HG02763 (cell line): Measurements from ENCODE around the gene OCSTAMP.

Source experiments
- ATAC-seq: cut with Tn5 transposase; IDR thresholded peaks from one replicate; pipeline ENCODE4 v1.9.1; 2021; ENCODE audit warnings: mild to moderate bottlenecking, moderate library complexity; ENCODE audit not compliant: unreplicated experiment

The OCSTAMP gene

GRCh38 chr20:46573788-46574584, 23.5 kb upstream of the OCSTAMP start:
- no peak for ATAC-seq

DNA sequence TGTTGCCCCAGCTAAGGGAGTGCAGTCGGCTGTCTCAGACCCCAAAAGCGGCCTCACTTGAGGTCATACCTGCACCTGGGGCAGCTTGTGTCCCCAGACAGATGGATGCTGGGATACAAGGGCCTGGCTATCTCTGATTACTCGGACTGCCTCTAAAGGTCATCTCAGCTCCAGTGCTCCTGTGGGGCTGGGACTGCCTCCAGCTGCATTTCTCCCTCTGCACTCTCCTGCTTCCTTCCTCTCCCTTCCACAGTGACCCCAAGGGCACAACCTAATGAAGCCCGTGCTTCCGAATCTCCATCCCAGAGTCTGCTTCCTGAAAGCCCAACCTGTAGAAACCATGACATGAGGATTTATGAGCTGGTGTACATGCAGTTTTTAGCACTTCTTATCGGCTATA, 22.8 kb upstream of the OCSTAMP start:
- ATAC-seq: no peak

- ATAC-seq: no peak
Observed at GRCh38 chr20:46572790-46573189, 22.3 kb upstream of the OCSTAMP start.

DNA sequence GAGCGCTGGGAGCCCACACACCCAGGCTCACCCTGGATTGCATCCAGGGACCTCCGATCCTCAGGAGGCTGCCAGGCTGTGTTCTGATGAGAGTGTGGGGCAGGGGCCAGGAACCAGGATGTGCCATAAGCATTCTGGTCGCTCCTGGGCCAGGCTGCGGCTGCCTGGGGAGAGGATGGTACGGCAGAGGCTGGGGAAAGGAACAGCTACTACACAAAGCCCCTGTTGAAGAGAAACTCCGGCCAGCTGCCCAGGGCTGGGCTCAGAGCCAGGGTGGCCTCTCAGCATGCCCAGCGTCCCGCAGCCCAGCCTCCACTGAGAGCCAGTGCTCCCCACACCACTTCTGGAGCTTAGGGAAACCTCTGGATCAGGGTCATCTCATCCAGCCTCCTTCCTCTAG, 21.7 kb upstream of the OCSTAMP start:
- ATAC-seq: no peak

DNA sequence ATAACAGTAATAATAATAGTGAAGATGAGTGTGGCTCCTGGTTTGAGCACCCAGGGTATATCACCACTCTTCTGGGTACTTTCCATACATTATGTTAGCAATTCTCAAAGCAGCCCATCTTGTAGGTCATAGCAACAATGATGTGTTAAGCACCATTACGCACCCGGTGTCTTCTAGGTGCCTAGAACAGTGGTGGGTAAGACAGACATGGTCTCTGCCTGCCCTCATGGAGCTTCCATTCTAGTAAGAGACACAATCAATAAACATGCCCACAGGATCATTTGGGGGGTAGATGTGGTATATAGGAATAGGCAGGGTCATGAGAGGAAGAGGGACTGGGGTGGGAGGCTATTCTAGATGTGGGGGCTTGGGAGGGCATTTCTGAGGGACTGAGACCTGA, 21.0 kb upstream of the OCSTAMP start:
- no peak for ATAC-seq

- ATAC-seq: no peak
Observed at GRCh38 chr20:46570956-46571355, 20.5 kb upstream of the OCSTAMP start.

- no peak for ATAC-seq
Observed at GRCh38 chr20:46569961-46570360, 19.5 kb upstream of the OCSTAMP start.

DNA sequence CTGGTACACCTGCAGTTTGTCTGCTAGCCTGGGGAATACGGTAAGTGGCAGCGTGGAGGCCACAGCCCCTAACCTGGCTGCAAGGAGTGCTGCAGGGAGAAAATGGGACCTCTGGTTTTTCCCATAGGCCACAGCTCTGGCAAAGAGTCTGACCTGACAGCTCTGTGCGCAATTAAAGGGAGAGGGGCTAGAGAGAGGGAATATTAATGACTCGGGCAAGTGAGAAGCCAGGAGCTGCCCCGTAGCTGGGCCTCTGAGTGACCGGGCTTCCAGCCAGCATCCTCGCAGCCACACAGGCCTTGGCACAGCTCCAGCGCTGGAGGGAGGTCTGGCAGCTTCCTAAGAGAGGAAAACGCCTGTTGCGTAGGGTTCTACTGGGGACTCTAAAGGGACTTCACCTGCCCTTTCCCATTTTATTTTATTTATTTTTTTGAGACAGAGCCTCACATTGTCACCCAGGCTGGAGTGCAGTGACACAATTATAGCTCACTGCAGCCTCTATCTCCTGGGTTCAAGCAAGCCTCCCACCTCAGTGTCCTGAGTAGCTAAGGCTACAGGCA, 18.2 kb upstream of the OCSTAMP start:
- ATAC-seq: no peak

DNA sequence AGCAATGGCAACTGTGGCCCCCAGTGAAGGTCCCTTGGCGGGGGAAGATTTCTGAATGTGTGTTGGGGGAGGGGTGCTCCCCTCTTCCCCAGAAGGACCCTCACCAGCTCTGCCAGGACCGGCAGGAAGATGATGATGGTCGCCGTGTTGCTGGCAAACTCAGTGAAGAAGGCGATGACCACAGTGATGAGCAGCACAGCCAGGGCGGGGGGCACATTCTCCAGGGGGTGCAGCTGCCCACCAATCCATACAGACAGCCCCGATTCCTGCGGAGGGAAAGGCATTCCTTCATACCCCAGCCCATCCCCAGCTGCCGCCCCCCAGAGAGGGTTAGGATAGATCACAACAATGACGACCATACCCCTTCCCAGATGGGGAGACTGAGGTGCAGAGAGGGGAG, 15.7 kb upstream of the OCSTAMP start:
- ATAC-seq: no peak

DNA sequence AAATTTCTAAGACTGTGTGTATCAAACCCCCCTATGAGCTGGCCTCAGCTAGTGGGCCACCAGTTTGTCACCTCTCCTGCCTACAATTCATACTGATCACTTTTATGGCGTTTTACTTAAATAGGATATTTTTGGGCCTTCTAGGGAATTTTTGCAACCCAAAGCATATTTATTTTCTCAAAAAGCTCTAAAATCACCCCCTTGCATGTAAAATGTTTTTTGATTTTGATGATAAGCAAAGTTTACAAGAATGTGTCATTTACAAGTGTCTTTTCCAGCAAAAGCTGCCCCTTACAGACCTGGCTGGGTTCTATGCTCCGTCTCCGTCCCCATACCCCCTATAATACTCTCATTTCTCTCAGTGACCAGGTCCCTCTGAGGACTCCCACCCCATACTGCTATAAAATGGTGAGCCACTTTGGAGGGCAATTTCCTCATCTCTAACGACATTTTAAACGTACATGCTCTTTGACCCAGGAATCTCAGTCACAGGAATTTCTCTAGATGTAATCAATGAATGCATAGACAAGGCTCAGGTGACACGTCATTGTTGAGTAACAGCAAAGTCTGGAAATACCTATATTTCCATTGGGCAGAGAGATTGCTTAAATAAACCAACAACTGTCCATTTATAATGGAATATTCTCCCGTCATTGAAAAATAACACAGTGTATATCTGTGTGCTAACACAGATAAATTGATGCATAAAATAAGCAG, 13.9 kb upstream of the OCSTAMP start:
- no peak for ATAC-seq

DNA sequence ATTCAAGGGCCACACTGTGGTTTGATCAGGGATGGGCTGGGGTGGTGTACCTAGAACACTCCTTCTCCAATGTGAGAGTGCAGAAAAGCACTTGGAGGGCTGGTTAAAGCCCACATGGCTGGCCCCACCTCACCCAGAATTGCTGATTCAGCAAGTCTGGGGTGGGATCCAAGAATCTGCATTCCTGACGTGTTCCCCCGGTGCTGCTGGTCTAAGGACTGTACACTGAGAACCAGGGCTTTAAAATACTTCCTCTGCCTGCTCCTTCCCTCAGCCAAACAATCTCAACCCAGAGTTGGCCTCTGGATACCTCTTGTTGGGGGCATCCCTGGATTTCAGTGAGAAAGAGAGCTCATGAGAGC, 13.4 kb upstream of the OCSTAMP start:
- no peak for ATAC-seq

DNA sequence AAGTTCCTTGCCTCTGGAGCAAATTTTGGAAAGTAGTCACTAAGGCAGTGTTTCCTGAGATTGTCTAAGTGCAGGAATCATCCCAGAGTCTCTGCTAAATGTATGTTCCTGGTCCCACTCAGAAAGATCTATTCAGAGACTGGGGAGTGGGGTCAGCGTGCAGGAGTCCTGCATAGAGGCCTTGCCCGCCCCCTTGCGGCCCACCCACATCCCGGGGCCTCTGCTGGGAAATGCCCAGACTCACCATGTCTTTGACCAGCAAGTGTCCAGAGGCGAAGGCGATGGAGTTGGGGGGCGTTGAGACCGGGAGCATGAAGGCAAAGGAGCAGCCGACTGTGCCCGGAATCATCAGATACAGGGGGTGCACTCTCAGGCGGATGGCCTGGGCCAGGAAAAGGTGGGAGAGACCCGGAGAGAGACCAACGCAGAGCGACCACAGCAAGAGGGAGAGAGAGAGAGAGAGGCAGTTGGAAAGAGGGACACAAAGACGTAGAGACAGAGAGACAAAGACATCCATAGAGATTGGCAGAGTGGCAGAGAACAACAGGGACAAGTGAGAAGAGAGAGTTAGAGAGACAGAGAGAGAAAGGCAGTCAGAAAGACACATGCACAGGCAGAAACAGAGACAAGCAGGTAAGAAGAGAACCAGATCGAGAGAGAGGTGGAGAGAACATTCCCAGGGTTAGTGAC, 12.9 kb upstream of the OCSTAMP start:
- ATAC-seq: no peak

GRCh38 chr20:46562373-46563169, 12.1 kb upstream of the OCSTAMP start:
- ATAC-seq: no peak

DNA sequence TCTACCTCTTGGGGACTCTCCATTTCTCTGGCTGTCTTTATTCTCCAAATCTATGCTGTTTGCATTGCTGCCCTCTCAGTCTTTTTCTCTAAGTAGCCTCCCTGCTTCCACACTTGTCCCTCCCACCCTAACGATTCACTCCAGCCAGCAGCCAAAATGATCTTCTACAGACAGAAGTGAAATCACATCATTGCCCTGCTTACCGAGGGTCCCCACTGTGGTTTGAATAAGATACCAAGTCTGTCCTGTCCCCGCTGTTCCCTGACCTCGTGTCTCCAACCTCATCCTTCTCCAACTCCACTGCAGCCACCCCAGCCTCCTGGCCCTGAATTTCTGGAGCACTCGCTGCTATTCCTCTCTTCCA, 11.5 kb upstream of the OCSTAMP start:
- no peak for ATAC-seq

GRCh38 chr20:46559685-46560440, 9.4 kb upstream of the OCSTAMP start:
- ATAC-seq: no peak

GRCh38 chr20:46559001-46559400, 8.5 kb upstream of the OCSTAMP start:
- ATAC-seq: no peak

DNA sequence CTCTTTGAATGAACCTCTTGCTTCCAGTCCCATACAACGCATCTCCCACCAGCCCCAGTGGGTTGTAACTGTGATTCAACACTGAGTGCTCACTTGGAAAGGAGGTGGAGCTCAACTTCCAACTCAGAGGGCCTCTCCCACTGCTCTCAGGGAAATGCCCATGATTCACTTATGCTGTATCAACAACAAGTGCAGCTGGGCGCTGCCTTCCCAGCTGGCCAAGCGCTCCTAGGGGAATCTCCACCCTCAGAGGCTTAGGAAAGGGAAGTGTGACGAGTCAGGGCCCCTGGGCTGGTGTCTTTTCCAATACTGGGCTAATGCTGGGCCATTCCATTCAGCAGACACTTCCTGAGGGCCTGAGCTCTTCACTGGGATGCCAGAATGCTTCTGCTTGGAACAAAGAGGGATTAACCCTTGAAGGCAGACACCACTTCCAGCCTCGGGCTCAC, 8.1 kb upstream of the OCSTAMP start:
- ATAC-seq: no peak

- ATAC-seq: no peak
Observed at GRCh38 chr20:46557231-46557956, 6.9 kb upstream of the OCSTAMP start.

DNA sequence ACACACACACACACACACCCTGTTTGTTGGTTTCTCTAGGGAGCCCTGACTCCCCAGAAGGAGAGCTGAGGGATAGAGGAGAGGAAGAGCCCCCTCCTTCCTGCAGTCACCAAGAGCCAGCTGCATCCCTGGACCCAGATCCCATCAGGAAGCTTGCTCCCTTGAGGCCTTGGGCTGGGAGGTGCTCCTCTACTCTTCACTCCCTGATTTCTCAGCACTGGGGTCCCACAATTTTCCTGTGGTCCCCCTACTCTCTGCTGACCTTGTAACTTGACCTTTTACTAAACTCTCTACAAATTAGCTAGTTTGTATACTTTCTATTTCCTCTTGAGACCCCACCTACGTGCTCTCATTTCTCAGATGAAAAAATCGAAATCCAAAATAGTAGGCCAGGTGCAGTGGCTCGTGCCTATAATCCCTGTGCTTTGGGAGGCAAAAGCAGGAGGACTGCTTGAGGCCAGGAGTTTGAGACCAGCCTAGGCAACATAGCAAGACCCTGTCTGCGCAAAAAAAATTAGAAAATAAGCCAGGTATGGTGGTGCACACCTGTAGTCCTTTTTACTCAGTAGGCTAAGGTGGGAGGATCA, 5.0 kb upstream of the OCSTAMP start:
- ATAC-seq: no peak
